Hepatocyte (in vitro differentiated cells): ENCODE measurements around the gene KDM1A. TPM values are rescaled to one million over a fixed set of nuclear protein-coding genes. Genes with fewer than 3 reads are reported as not detected.

Source experiments
- DNase-seq: peaks from one replicate; pipeline ENCODE4 v3.0.0-alpha.2; 2016; ENCODE audit warnings: low spot score
- H2AFZ ChIP-seq: fragments of 200-600 bp; sonication (generic); 2 replicates; pipeline ENCODE4 v1.6.0; 2016; ENCODE audit warnings: antibody characterized with exemption, mild to moderate bottlenecking
- H3K27ac ChIP-seq: fragments of 200-600 bp; sonication (generic); 2 replicates; pipeline ENCODE4 v1.5.1; 2016; ENCODE audit warnings: mild to moderate bottlenecking
- H3K27me3 ChIP-seq: fragments of 200-600 bp; sonication (generic); 2 replicates; pipeline ENCODE4 v1.6.1; 2016
- H3K36me3 ChIP-seq: fragments of 200-600 bp; sonication (generic); replicated peaks from 2 replicates; pipeline ENCODE4 v1.5.1; 2016; ENCODE audit warnings: low read depth; ENCODE audit not compliant: insufficient read depth
- H3K4me1 ChIP-seq: fragments of 200-600 bp; sonication (generic); 2 replicates; pipeline ENCODE4 v1.5.1; 2016; ENCODE audit warnings: mild to moderate bottlenecking, moderate library complexity; ENCODE audit not compliant: insufficient read depth
- H3K4me2 ChIP-seq: fragments of 200-600 bp; sonication (generic); 2 replicates; pipeline ENCODE4 v1.6.0; 2016
- H3K4me3 ChIP-seq: fragments of 200-600 bp; sonication (generic); 2 replicates; pipeline ENCODE4 v1.5.1; 2016; ENCODE audit warnings: mild to moderate bottlenecking
- H3K79me2 ChIP-seq: fragments of 200-600 bp; sonication (generic); 2 replicates; pipeline ENCODE4 v1.6.0; 2017; ENCODE audit warnings: mild to moderate bottlenecking
- H3K9me2 ChIP-seq: fragments of 200-600 bp; sonication (generic); replicated peaks from 2 replicates; pipeline ENCODE4 v1.6.0; 2017; ENCODE audit warnings: mild to moderate bottlenecking; ENCODE audit not compliant: insufficient read depth
- H3K9me3 ChIP-seq: fragments of 200-600 bp; sonication (generic); 2 replicates; pipeline ENCODE4 v1.5.1; 2016; ENCODE audit warnings: low read depth, mild to moderate bottlenecking
- H4K20me1 ChIP-seq: fragments of 200-600 bp; sonication (generic); 2 replicates; pipeline ENCODE4 v1.6.0; 2016; ENCODE audit warnings: mild to moderate bottlenecking; ENCODE audit not compliant: insufficient read depth, poor library complexity, severe bottlenecking
- EZH2 ChIP-seq: fragments of 200-600 bp; sonication (generic); IDR thresholded peaks from 2 replicates; pipeline ENCODE4 v1.6.1; 2016; ENCODE audit warnings: antibody characterized with exemption, mild to moderate bottlenecking, borderline replicate concordance
- EZH2phosphoT487 ChIP-seq: fragments of 200-600 bp; sonication (generic); IDR thresholded peaks from one replicate; pipeline ENCODE4 v1.6.1; 2018; ENCODE audit warnings: antibody characterized with exemption, mild to moderate bottlenecking, low read depth, moderate library complexity; ENCODE audit not compliant: unreplicated experiment, severe bottlenecking
- WGBS: methylation state at CpG from one replicate; pipeline ENCODE4 v1.1.6; 2016; ENCODE audit warnings: low lambda C conversion rate; ENCODE audit errors: missing lambda C conversion rate; 5-methylcytosine and 5-hydroxymethylcytosine counted together
- polyA plus RNA-seq: library from polyadenylated mRNA; unstranded; fragments of >200 nt; fragmentation: Nextera tagmentation; extraction: Ambion mirVana; gene quantifications from 2 replicates; pipeline ENCODE4 v1.2.1, GENCODE V29; 2016
- total RNA-seq: library from RNA; depleted of rRNA; stranded (reverse); fragments of >200 nt; gene quantifications from 2 replicates; pipeline ENCODE4 v1.2.3, GENCODE V29; 2014
- TF ChIP-seq, protein P1 (sequence below): fragments of 200-600 bp; sonication (generic); IDR thresholded peaks from 2 replicates; pipeline ENCODE4 v1.5.1; 2016; ENCODE audit warnings: antibody characterized with exemption, mild to moderate bottlenecking; ENCODE audit not compliant: poor library complexity

Gene KDM1A
- total and polyA plus RNA-seq, 2 experiments from 2014 or later: 64.5 to 97.9 TPM

DNA sequence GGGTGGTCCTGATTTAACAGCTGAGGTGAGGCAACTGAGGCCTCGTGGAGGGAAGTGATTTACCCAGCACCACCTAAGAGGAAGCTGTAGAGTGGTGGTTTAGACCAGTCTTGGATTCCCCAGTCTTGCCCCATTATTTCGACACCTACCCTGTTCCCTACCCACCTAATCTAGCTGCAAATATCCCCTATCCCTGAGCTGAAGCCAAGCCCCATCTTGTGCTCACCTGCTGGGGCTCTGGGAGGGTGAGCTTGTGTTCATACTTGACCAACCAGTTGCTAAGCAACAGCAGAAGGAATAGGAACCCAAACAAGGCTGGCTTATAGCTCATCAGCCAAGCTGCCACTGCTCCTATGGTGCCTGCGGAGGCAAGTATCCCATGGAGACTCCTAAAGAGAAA lies 5.6 kb upstream of the KDM1A start:
- no peak for DNase-seq
- Histone ChIP-seq H3K9me2 (no peaks in the 10 kb centered on the region), H3K27me3 (no peaks in the 10 kb centered on the region), H3K27ac (no peak overlapping the region), H2AFZ (no peak overlapping the region), H3K4me2 (no peak overlapping the region), H4K20me1 (no peaks in the 10 kb centered on the region), H3K36me3 (no peaks in the 10 kb centered on the region), H3K79me2 (no peaks in the 10 kb centered on the region), H3K4me1 (no peaks in the 10 kb centered on the region), H3K9me3 (no peaks in the 10 kb centered on the region), H3K4me3 (no peak overlapping the region)
- TF ChIP-seq EZH2 (no peak), EZH2phosphoT487 (no peak)
- TF ChIP-seq, protein P1, sequence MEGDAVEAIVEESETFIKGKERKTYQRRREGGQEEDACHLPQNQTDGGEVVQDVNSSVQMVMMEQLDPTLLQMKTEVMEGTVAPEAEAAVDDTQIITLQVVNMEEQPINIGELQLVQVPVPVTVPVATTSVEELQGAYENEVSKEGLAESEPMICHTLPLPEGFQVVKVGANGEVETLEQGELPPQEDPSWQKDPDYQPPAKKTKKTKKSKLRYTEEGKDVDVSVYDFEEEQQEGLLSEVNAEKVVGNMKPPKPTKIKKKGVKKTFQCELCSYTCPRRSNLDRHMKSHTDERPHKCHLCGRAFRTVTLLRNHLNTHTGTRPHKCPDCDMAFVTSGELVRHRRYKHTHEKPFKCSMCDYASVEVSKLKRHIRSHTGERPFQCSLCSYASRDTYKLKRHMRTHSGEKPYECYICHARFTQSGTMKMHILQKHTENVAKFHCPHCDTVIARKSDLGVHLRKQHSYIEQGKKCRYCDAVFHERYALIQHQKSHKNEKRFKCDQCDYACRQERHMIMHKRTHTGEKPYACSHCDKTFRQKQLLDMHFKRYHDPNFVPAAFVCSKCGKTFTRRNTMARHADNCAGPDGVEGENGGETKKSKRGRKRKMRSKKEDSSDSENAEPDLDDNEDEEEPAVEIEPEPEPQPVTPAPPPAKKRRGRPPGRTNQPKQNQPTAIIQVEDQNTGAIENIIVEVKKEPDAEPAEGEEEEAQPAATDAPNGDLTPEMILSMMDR: no peak
- WGBS: 93% methylated on average over 3 of the region's 3 CpGs

DNA sequence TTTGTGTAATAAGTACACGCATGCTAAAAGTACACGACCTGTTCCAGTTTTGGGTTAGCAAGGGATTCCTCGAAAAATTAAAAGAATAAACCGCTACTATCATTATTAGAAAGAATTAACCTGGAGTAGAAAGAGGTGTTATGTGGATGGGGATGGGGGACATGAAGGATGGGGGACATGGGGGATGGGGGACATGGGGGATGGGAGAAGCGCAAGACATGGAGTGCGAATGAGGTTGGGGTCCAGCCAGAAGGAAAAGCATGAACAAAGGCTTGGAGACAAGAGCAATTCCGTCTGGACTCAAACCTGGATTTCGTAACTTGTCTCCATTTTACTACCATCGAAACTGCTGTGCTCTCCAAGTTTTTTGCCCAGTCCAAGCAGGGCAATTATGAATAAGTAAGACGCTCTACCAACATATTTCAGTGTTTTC lies 591 bp upstream of the KDM1A start:
- Histone ChIP-seq H2AFZ (peak overlapping the region; percentile 85), H3K9me3 (no peaks in the 10 kb centered on the region), H3K4me2 (peak overlapping the region; percentile 73), H3K4me1 (no peaks in the 10 kb centered on the region), H4K20me1 (peaks cover 27% of the 10 kb centered on the region), H3K27ac (peak overlapping the region; percentile 84), H3K27me3 (no peaks in the 10 kb centered on the region), H3K9me2 (no peaks in the 10 kb centered on the region), H3K4me3 (peak overlapping the region; percentile 37), H3K79me2 (peaks cover 41% of the 10 kb centered on the region), H3K36me3 (no peaks in the 10 kb centered on the region)
- peak; percentile 16 for DNase-seq
- 63% methylated on average over 10 of the region's 10 CpGs for WGBS
- TF ChIP-seq, protein P1: no peak
- TF ChIP-seq EZH2 (no peak), EZH2phosphoT487 (no peak)

DNA sequence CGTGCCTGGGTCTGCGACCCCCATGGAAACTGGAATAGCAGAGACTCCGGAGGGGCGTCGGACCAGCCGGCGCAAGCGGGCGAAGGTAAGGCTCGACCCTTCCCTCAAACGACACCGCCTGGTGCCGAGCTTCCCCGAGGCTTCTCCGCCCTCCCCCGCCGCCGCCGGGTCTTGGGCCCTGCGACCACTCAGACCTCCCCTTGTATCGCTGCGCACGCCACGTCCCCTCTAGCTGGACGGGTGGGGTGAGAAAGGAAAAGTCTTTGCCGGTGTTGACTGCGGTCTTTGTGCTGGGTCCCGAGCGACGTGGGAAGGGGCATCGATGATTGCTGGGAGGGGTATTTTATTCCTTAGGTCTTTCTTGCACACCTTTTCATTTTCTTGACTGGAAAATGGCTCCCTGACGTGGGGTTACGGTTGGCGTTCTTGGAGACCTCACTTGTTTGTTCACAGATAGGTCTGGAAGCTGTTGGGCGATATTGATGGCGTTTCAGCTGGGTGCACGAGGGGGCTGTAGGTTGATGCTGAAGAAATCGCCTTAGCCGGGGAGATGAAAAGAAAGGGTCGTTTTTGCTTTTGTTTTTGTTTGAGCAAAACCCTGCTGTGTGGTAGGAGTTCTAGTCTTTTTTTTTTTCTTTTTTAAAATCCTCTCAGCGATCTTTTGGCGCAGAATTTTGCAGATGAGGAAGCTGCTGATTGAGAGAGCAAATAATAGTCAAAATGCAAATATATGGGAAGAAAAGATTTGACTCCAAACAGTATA lies 776 bp downstream of the KDM1A start:
- Histone ChIP-seq H3K4me1 (no peaks in the 10 kb centered on the region), H4K20me1 (peaks cover 40% of the 10 kb centered on the region), H3K4me3 (peak overlapping the region; percentile 93), H2AFZ (peak overlapping the region; percentile 58), H3K79me2 (peaks cover 55% of the 10 kb centered on the region), H3K9me3 (no peaks in the 10 kb centered on the region), H3K27me3 (no peaks in the 10 kb centered on the region), H3K4me2 (peak overlapping the region; percentile 82), H3K27ac (peak overlapping the region; percentile 93), H3K9me2 (no peaks in the 10 kb centered on the region), H3K36me3 (no peaks in the 10 kb centered on the region)
- TF ChIP-seq EZH2phosphoT487: no peak
- no peak for TF ChIP-seq EZH2
- TF ChIP-seq, protein P1: no peak
- under 1% methylated on average over 32 of the region's 42 CpGs for WGBS
- peak; percentile 44 for DNase-seq
